ENCODE data around the gene AIFM3.
A peak's percentile ranks its signal among the peaks of the same experiment; 100 is the strongest.

Gene AIFM3

GRCh38 chr22:20990184-20991180 lies 23.4 kb downstream of the AIFM3 start:
- DNase-seq (ENCODE audit: low spot score) (no peak), FAIRE-seq (no peak)

GRCh38 chr22:20991252-20992055 lies 24.4 kb downstream of the AIFM3 start:
- FAIRE-seq (no peak), DNase-seq (ENCODE audit: low spot score) (no peak)

GRCh38 chr22:20992056-20992442 lies 25.0 kb downstream of the AIFM3 start:
- no peak for DNase-seq (ENCODE audit: low spot score)
- FAIRE-seq: peak; percentile 13

GRCh38 chr22:20992456-20993303 lies 25.6 kb downstream of the AIFM3 start:
- no peak for DNase-seq (ENCODE audit: low spot score)
- FAIRE-seq: no peak

GRCh38 chr22:20993304-20994127 lies 26.5 kb downstream of the AIFM3 start:
- DNase-seq (ENCODE audit: low spot score): no peak
- FAIRE-seq: no peak

GRCh38 chr22:20994128-20994901 lies 27.3 kb downstream of the AIFM3 start:
- DNase-seq (ENCODE audit: low spot score): no peak
- no peak for FAIRE-seq

- no peak for FAIRE-seq
- no peak for DNase-seq (ENCODE audit: low spot score)
Observed at GRCh38 chr22:20994902-20995241, 27.8 kb downstream of the AIFM3 start.

- FAIRE-seq (no peak), DNase-seq (ENCODE audit: low spot score) (no peak)
Observed at GRCh38 chr22:20995329-20996030, 28.4 kb downstream of the AIFM3 start.

GRCh38 chr22:20996031-20996410 lies 29.0 kb downstream of the AIFM3 start:
- FAIRE-seq (no peak), DNase-seq (ENCODE audit: low spot score) (no peak)

- FAIRE-seq: peak; percentile 81
- no peak for DNase-seq (ENCODE audit: low spot score)
Observed at GRCh38 chr22:20996598-20997535, 29.8 kb downstream of the AIFM3 start.

GRCh38 chr22:20997536-20998257 lies 30.6 kb downstream of the AIFM3 start:
- DNase-seq (ENCODE audit: low spot score) (no peak), FAIRE-seq (no peak)

- DNase-seq (ENCODE audit: low spot score) (no peak), FAIRE-seq (no peak)
Observed at GRCh38 chr22:20998411-20999336, 31.6 kb downstream of the AIFM3 start.

GRCh38 chr22:20999350-21000206 lies 32.5 kb downstream of the AIFM3 start:
- no peak for FAIRE-seq
- no peak for DNase-seq (ENCODE audit: low spot score)

- FAIRE-seq (peak; percentile 42), DNase-seq (ENCODE audit: low spot score) (no peak)
Observed at GRCh38 chr22:21000207-21000986, 33.3 kb downstream of the AIFM3 start.
